ENCODE results near the gene ACVR1B.

GRCh38 chr12:51917746-51918453 lies 33.6 kb upstream of the ACVR1B start:
- TF ChIP-seq, protein P1, sequence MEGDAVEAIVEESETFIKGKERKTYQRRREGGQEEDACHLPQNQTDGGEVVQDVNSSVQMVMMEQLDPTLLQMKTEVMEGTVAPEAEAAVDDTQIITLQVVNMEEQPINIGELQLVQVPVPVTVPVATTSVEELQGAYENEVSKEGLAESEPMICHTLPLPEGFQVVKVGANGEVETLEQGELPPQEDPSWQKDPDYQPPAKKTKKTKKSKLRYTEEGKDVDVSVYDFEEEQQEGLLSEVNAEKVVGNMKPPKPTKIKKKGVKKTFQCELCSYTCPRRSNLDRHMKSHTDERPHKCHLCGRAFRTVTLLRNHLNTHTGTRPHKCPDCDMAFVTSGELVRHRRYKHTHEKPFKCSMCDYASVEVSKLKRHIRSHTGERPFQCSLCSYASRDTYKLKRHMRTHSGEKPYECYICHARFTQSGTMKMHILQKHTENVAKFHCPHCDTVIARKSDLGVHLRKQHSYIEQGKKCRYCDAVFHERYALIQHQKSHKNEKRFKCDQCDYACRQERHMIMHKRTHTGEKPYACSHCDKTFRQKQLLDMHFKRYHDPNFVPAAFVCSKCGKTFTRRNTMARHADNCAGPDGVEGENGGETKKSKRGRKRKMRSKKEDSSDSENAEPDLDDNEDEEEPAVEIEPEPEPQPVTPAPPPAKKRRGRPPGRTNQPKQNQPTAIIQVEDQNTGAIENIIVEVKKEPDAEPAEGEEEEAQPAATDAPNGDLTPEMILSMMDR (IDR thresholded peaks at IDR 0.05), result no peak
- TF ChIP-seq POLR2A (IDR thresholded peaks at IDR 0.05), result no peak

Measured in heart left ventricle (tissue), 13 donors.